ENCODE data around the gene TNS3.

Gene TNS3

DNA sequence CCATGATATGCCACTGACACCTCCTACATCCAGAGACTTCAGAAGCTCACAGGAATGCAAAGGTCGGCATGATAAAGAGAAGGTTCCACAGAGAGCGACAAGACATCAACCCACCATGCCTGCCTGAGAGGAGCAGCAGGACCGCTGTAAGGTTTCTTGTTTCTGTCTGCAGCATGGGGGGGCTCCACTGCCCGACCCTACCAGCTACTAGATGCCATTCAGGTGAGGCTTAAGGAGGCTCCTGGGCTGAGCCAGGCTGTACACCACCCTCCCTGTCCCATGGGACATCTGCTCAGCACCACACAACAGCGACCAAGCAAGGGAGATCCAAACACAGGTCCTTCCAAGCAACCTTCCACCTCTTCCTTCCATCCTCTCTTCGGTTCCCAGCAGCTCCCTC, 234.6 kb downstream of the TNS3 start:
- no peaks in the 10 kb centered on the region for H3K9me2 ChIP-seq (replicated peaks; ENCODE audit: control insufficient read depth, low read length)
- H3K9me3 ChIP-seq (ENCODE audit: control insufficient read depth, insufficient read depth, low read length), result no peaks in the 10 kb centered on the region
- no peak overlapping the region for H3K4me3 ChIP-seq (ENCODE audit: low read length)
- H3K79me2 ChIP-seq (ENCODE audit: control insufficient read depth, low read length), result no peaks in the 10 kb centered on the region
- no peaks in the 10 kb centered on the region for H3K27me3 ChIP-seq (ENCODE audit: control insufficient read depth, low read length)
- H3K36me3 ChIP-seq (ENCODE audit: control insufficient read depth, low read length), result no peaks in the 10 kb centered on the region
- H3K4me2 ChIP-seq (ENCODE audit: low read length), result no peak overlapping the region
- no peak for TF ChIP-seq EZH2phosphoT487 (IDR thresholded peaks at IDR 0.05; ENCODE audit: borderline replicate concordance, low read length)
- TF ChIP-seq, protein P1, sequence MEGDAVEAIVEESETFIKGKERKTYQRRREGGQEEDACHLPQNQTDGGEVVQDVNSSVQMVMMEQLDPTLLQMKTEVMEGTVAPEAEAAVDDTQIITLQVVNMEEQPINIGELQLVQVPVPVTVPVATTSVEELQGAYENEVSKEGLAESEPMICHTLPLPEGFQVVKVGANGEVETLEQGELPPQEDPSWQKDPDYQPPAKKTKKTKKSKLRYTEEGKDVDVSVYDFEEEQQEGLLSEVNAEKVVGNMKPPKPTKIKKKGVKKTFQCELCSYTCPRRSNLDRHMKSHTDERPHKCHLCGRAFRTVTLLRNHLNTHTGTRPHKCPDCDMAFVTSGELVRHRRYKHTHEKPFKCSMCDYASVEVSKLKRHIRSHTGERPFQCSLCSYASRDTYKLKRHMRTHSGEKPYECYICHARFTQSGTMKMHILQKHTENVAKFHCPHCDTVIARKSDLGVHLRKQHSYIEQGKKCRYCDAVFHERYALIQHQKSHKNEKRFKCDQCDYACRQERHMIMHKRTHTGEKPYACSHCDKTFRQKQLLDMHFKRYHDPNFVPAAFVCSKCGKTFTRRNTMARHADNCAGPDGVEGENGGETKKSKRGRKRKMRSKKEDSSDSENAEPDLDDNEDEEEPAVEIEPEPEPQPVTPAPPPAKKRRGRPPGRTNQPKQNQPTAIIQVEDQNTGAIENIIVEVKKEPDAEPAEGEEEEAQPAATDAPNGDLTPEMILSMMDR (IDR thresholded peaks at IDR 0.05; ENCODE audit: low read depth, low read length, poor library complexity, severe bottlenecking), result no peak
- no peaks in the 10 kb centered on the region for H3F3A ChIP-seq (ENCODE audit: control insufficient read depth, insufficient read depth)
- H4K20me1 ChIP-seq (ENCODE audit: control insufficient read depth, insufficient read depth, low read depth, low read length), result no peaks in the 10 kb centered on the region
- H3K27ac ChIP-seq (ENCODE audit: low read depth, low read length), result no peak overlapping the region
- no peaks in the 10 kb centered on the region for H3K4me1 ChIP-seq (ENCODE audit: control insufficient read depth, low read length)

DNA sequence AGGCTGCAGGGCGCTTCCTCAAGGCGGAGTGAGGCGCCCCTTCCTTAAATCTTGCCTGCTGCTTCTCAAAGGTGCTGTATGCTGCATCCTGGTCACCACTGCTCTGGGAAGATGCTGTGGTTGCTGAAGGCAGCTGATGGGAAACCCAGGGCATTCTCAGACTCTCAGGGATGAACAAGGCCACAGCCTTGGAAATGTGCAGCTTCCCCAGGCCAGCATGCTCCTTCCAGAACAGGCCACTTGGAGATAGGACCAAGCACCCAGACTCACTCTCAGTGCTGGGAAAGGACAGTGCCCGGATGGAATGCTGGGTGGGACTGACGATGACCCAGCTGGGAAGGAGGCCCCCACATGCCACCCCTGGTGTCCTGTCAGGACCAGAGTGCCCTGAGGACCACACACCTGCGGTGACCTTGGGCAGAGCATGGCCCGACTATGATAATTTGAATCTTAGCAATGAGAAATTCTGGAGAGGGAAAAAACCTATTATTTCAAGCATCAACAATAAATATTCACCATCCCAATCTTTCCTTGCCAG, 235.5 kb downstream of the TNS3 start:
- no peak overlapping the region for H3K4me2 ChIP-seq (ENCODE audit: low read length)
- H3K27me3 ChIP-seq (ENCODE audit: control insufficient read depth, low read length), result no peaks in the 10 kb centered on the region
- H3K36me3 ChIP-seq (ENCODE audit: control insufficient read depth, low read length), result no peaks in the 10 kb centered on the region
- H3F3A ChIP-seq (ENCODE audit: control insufficient read depth, insufficient read depth), result no peaks in the 10 kb centered on the region
- TF ChIP-seq EZH2phosphoT487 (IDR thresholded peaks at IDR 0.05; ENCODE audit: borderline replicate concordance, low read length), result no peak
- TF ChIP-seq, protein P1 (IDR thresholded peaks at IDR 0.05; ENCODE audit: low read depth, low read length, poor library complexity, severe bottlenecking), result no peak
- H3K9me2 ChIP-seq (replicated peaks; ENCODE audit: control insufficient read depth, low read length), result no peaks in the 10 kb centered on the region
- H3K27ac ChIP-seq (ENCODE audit: low read depth, low read length), result no peak overlapping the region
- no peaks in the 10 kb centered on the region for H3K4me1 ChIP-seq (ENCODE audit: control insufficient read depth, low read length)
- H3K9me3 ChIP-seq (ENCODE audit: control insufficient read depth, insufficient read depth, low read length), result no peaks in the 10 kb centered on the region
- no peak overlapping the region for H3K4me3 ChIP-seq (ENCODE audit: low read length)
- H4K20me1 ChIP-seq (ENCODE audit: control insufficient read depth, insufficient read depth, low read depth, low read length), result no peaks in the 10 kb centered on the region
- H3K79me2 ChIP-seq (ENCODE audit: control insufficient read depth, low read length), result no peaks in the 10 kb centered on the region

DNA sequence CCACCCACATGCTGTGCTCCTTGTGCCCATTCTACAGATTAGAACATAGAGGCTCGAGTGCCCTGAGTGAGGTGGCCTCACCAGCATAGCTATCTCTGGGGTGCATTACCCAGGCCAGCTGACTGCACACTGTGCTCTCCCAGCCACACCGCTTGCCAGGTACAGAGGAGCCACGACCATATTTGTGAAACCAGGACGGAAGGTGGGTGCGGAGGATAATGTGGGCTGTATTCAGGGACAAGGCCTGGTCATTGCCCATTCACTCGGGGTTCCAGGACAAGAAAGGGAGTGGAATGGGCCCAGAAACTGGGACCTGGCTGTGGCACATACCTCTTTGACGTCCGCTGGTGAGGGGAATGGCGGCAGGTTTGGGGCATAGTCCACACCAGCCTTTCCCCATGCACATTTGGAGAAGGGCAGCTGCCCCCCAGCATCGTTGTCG, 236.0 kb downstream of the TNS3 start:
- Histone ChIP-seq H4K20me1 (ENCODE audit: control insufficient read depth, insufficient read depth, low read depth, low read length) (no peaks in the 10 kb centered on the region), H3K4me2 (ENCODE audit: low read length) (no peak overlapping the region), H3K9me3 (ENCODE audit: control insufficient read depth, insufficient read depth, low read length) (no peaks in the 10 kb centered on the region), H3K9me2 (replicated peaks; ENCODE audit: control insufficient read depth, low read length) (no peaks in the 10 kb centered on the region), H3K79me2 (ENCODE audit: control insufficient read depth, low read length) (no peaks in the 10 kb centered on the region), H3K4me1 (ENCODE audit: control insufficient read depth, low read length) (no peaks in the 10 kb centered on the region), H3K4me3 (ENCODE audit: low read length) (no peak overlapping the region), H3K27ac (ENCODE audit: low read depth, low read length) (no peak overlapping the region), H3F3A (ENCODE audit: control insufficient read depth, insufficient read depth) (no peaks in the 10 kb centered on the region), H3K36me3 (ENCODE audit: control insufficient read depth, low read length) (no peaks in the 10 kb centered on the region), H3K27me3 (ENCODE audit: control insufficient read depth, low read length) (no peaks in the 10 kb centered on the region)
- TF ChIP-seq EZH2phosphoT487 (IDR thresholded peaks at IDR 0.05; ENCODE audit: borderline replicate concordance, low read length), result no peak
- TF ChIP-seq, protein P1 (IDR thresholded peaks at IDR 0.05; ENCODE audit: low read depth, low read length, poor library complexity, severe bottlenecking), result no peak

Measured in DOHH2 (cell line).